ENCODE measurements around the gene NXNL1.

Gene NXNL1

DNA sequence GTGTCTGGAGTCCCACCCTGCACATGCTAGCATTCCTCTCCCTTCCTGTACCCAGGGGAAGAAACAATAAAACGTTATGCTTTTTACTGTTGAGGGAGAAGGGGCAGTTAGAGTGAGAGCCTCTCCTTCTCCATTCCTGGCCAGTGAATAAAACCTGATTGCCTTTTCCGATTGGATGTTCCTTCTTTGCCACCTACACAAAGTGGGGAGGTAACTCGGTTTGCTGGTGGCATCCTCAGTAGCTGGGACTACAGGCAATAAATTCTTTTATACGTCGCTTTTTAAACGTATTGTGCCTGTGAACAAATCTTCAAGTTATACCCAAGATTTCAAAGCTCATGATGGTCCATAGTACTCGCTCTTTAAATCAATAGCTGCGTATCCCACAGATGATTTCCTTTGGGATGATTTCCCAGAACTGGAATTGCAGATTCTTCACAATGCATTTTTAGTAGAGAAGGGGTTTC lies 41.5 kb downstream of the NXNL1 start:
- no peak for DNase-seq

DNA sequence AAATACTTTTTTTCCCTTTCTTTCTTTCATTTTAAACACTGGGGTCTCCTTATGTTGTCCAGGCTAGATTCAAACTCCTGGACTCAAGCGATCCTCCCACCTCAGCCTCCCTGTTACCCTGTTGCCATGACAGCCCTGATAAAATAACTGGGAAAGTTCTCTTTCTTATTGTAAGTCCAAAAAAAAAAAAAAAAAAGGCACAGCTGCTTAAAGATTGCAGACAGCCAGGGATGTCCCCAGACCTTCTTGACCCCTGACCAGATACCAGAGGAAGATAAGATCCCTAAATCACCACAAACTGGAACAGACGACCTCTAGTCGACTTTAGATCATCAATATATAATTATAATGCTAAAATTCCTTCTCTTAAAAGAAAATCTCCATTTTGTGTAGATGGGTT lies 42.0 kb downstream of the NXNL1 start:
- no peak for DNase-seq

DNA sequence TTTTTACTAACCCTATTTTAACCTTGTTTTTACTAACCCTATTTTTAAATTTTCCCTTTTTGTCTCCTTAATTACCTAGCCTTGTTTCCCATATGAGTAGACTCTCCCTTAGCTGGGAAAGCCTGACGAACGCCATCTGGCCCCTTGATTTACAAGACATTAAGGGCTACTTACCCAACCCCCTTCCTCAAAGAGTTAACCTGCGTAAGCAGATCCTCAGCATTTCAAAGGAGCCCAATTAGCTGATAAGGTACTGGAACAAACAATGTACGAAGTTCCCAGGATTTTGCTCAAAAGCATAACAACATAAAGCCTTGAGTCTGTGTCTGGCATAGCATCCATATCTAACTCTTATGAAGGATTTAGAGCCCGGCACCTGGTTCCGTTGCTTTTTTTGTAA lies 45.6 kb downstream of the NXNL1 start:
- DNase-seq = no peak

DNA sequence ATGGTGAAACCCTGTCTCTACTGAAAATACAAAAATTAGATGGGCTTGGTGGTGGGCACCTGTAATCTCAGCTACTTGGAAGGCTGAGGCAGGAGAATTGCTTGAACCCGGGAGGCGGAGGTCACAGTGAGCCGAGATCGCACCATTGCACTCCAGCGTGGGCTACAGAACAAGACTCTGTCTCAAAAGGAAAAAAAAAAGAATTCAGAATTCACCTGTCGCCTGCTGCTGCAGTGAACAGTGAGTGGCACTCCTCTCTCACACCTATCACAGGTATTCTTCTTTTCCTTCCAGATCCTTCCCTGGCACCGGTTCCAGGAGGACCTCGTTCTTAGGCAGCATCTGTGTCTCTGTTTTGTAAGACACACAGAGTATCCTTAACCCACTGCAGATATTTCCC lies 46.6 kb downstream of the NXNL1 start:
- no peak for DNase-seq

DNA sequence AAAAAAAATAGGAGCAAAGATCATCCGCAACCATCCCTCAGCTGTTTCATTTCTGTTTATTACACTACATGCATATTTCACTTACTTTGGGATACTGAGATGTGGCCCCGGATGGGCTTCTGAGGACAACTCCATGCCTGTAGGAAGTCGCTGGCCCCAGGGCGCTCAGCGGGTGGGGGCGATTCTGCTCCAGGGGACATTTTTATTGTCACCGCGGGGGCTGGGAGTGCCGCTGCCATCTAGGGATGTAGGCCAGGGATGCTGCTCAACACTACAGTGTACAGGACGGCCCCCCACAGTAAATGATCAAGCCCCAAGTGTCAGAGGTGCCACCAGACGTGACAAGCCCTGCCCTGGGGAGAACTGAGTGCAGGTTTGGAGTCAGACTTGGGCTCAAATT lies 48.9 kb downstream of the NXNL1 start:
- no peak for DNase-seq

DNA sequence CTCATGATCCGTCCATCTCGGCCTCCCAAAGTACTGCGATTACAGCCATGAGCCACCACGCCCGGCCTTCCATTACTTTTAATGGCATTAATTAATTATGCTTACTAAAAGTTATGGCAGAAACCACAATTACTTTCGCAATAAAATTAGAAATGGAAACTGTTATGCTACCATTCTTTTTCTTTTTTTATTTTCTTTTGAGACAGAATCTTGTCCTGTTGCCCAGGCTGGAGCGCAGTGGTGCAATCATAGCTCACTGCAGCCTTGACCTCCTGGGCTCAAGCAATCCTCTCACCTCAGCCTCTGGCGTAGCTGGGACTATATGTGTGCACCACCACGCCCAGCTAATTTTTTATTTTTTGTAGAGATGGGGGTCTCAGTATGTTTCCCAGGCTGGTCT lies 50.7 kb downstream of the NXNL1 start:
- DNase-seq = no peak

DNA sequence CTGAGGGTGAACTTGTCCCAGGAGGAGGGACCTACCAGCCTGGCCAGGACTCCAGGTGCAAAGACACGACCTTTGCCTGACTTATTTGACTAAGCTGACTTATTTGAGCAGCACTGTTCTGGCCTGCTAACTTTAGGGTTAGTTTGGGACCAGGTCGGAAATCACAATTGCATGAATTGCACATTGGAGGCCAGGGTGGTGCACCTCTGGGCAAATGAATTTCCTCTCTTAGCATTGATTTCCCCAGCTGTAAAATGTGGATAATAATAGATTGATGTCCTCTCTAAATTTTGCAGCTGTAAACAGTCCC lies 53.9 kb downstream of the NXNL1 start:
- no peak for DNase-seq

DNA sequence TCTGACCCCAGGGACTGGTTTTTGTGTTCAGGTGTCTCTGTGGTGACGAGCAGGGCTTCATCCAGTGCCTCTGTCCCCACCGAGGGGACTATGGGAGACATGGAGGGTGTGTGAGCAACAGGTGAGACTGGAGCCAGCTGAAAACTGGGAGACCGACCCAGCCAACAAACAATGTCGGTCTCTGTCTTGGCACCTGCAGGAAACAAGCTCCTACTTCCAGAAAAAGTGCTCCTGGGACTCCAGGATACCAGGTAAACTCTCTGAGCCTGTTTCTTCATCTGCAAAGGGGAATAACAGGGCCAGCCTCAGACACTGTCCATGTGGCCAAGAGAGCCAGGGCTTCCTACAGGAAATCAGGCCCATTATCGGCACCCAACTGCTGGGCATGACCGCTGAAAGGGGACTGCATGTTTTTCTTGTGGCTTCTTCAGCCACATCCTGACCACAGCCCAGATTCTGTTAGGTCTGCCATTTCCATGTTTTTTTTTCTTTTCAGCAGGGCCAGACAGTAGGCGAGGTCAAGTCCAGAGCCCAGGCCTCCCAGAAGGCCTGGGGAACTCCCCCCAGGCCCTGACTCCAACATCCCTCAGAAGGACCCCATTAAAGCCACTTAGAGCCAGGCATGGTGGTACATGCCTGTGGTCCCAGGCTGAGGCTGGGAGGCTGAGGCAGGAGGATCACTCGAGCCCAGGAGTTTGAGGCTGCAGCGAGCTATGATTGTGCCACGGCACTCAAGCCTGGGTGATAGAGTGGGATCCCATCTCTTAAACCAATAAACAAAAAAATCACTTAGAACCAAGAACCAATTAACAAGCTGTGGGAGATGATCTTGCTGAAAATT lies 54.5 kb downstream of the NXNL1 start:
- no peak for DNase-seq
